GM12875 (cell line): Measurements from ENCODE around the gene C6orf15.

Experiments used
- H3K4me3 ChIP-seq: one replicate; pipeline ENCODE4 v1.5.1; 2011; ENCODE audit warnings: low read depth, low read length, control low read depth
- CTCF ChIP-seq: IDR thresholded peaks from 2 replicates; pipeline ENCODE4 v1.5.1; 2011; ENCODE audit warnings: low read depth, mild to moderate bottlenecking, control low read depth, inconsistent platforms, low read length, moderate library complexity, borderline replicate concordance; ENCODE audit not compliant: insufficient read depth

C6orf15 gene

GRCh38 chr6:31142361-31142761 lies 30.0 kb upstream of the C6orf15 start:
- no peak overlapping the region for H3K4me3 ChIP-seq
- TF ChIP-seq CTCF: no peak

GRCh38 chr6:31140643-31141042 lies 28.3 kb upstream of the C6orf15 start:
- TF ChIP-seq CTCF: no peak
- no peak overlapping the region for H3K4me3 ChIP-seq

GRCh38 chr6:31139599-31139998 lies 27.2 kb upstream of the C6orf15 start:
- H3K4me3 ChIP-seq: no peak overlapping the region
- TF ChIP-seq CTCF: no peak

GRCh38 chr6:31138982-31139381 lies 26.6 kb upstream of the C6orf15 start, which contains the start of gene PSORS1C2:
PSORS1C2 (minus strand) TSS chr6:31139066; CDS start chr6:31139026, 40 bp downstream.
- H3K4me3 ChIP-seq: no peak within 1 kb of the TSS
- no peak for TF ChIP-seq CTCF

- H3K4me3 ChIP-seq: no peak overlapping the region
- no peak for TF ChIP-seq CTCF
Observed at GRCh38 chr6:31135710-31136109, 23.3 kb upstream of the C6orf15 start.

- no peak overlapping the region for H3K4me3 ChIP-seq
- no peak for TF ChIP-seq CTCF
Observed at GRCh38 chr6:31132806-31133205, 20.4 kb upstream of the C6orf15 start.

GRCh38 chr6:31131595-31131994 lies 19.2 kb upstream of the C6orf15 start:
- no peak overlapping the region for H3K4me3 ChIP-seq

More at GRCh38 chr6:31131595-31131994, 19.2 kb upstream of the C6orf15 start:
- TF ChIP-seq CTCF: no peak
